GM23338 (cell line): ENCODE measurements around the gene EEF1AKMT4.

Source experiments
- CREB1 ChIP-seq: fragments of 250-450 bp; sonication (Bioruptor Pico); IDR thresholded peaks from 2 replicates; pipeline ENCODE4 v1.5.0; 2020; ENCODE audit warnings: low read depth, mild to moderate bottlenecking, moderate library complexity
- TF ChIP-seq, protein P1 (sequence below), 2 experiments: fragments of 200-600 bp in 1 of 2; sonication (generic) in 1 of 2; conservative IDR thresholded peaks; 2 replicates each; pipeline versions ENCODE4 v1.5.1 to v1.6.1; 2016 to 2017; ENCODE audit warnings: antibody characterized with exemption in 2 of 2, low read depth in 2 of 2, mild to moderate bottlenecking in 2 of 2, moderate library complexity in 1 of 2

DNA sequence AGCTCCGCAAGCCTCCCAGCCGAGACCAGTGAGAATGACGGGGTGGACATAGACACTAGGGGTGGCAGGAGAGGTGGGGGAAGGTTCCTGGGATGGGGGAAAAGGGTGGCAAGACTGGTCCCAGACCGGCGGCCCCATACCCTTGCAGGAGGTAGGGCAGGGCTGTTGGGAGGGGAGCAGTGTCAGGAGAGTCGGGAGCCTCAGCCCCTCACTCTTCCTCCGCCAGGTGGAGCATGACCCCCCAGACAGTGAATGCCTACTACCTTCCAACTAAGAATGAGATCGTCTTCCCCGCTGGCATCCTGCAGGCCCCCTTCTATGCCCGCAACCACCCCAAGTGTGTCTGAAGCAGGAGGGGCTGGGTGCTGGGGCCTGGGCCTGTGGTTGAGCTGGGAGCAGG is 40.9 kb downstream of the EEF1AKMT4 start:
- TF ChIP-seq, protein P1, sequence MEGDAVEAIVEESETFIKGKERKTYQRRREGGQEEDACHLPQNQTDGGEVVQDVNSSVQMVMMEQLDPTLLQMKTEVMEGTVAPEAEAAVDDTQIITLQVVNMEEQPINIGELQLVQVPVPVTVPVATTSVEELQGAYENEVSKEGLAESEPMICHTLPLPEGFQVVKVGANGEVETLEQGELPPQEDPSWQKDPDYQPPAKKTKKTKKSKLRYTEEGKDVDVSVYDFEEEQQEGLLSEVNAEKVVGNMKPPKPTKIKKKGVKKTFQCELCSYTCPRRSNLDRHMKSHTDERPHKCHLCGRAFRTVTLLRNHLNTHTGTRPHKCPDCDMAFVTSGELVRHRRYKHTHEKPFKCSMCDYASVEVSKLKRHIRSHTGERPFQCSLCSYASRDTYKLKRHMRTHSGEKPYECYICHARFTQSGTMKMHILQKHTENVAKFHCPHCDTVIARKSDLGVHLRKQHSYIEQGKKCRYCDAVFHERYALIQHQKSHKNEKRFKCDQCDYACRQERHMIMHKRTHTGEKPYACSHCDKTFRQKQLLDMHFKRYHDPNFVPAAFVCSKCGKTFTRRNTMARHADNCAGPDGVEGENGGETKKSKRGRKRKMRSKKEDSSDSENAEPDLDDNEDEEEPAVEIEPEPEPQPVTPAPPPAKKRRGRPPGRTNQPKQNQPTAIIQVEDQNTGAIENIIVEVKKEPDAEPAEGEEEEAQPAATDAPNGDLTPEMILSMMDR (conservative IDR thresholded peaks at IDR 0.05; ENCODE audit: low read depth in 2 of 2) = peak; percentile 26 to 48
- TF ChIP-seq CREB1 (CRISPR knock-in tag) = no peak
